Epithelial cell of esophagus (primary cell): ENCODE results near the gene KEL.

ENCODE experiments used
- DNase-seq: peaks from one replicate; pipeline ENCODE4 v3.0.0; 2010; ENCODE audit warnings: low read depth
- H3K4me3 ChIP-seq: 2 replicates; pipeline ENCODE4 v1.5.1; 2011; ENCODE audit warnings: mild to moderate bottlenecking, low read length, control low read depth
- CTCF ChIP-seq: IDR thresholded peaks from 2 replicates; pipeline ENCODE4 v1.5.1; 2011; ENCODE audit warnings: low read depth, mild to moderate bottlenecking, low read length, control low read depth, inconsistent platforms; ENCODE audit not compliant: insufficient read depth; ENCODE audit errors: missing control alignments

The KEL gene

GRCh38 chr7:142930126-142930730 is 31.9 kb downstream of the KEL start:
- no peak overlapping the region for H3K4me3 ChIP-seq
- no peak for TF ChIP-seq CTCF
- no peak for DNase-seq

GRCh38 chr7:142927949-142928348 is 34.2 kb downstream of the KEL start:
- no peak overlapping the region for H3K4me3 ChIP-seq
- no peak for TF ChIP-seq CTCF
- no peak for DNase-seq

- no peak for TF ChIP-seq CTCF
- no peak for DNase-seq
- H3K4me3 ChIP-seq = no peak overlapping the region
Observed at GRCh38 chr7:142927085-142927745, 34.9 kb downstream of the KEL start.

GRCh38 chr7:142925413-142925812 is 36.8 kb downstream of the KEL start:
- DNase-seq = no peak
- TF ChIP-seq CTCF = no peak
- H3K4me3 ChIP-seq = no peak overlapping the region

GRCh38 chr7:142923391-142923790 is 38.8 kb downstream of the KEL start:
- no peak for DNase-seq
- no peak overlapping the region for H3K4me3 ChIP-seq
- TF ChIP-seq CTCF = no peak

- no peak for TF ChIP-seq CTCF
- no peak overlapping the region for H3K4me3 ChIP-seq
- DNase-seq = no peak
Observed at GRCh38 chr7:142919656-142920055, 42.5 kb downstream of the KEL start.

- H3K4me3 ChIP-seq = no peak overlapping the region
- DNase-seq = no peak
- no peak for TF ChIP-seq CTCF
Observed at GRCh38 chr7:142918901-142919300, 43.3 kb downstream of the KEL start.
